Breast epithelium (tissue), 3 donors: Measurements from ENCODE around the gene SNX9.

ENCODE experiments used
- POLR2AphosphoS5 ChIP-seq, 3 donors: sonication (generic); formaldehyde crosslinking; IDR thresholded peaks; one replicate each; pipeline ENCODE4 v1.6.1; 2017; ENCODE audit warnings: antibody characterized with exemption in 3 of 3
- TF ChIP-seq, protein P1 (sequence below), 3 donors: fragments of 450-650 bp; IDR thresholded peaks; one replicate each; pipeline ENCODE4 v1.5.1; 2016 to 2017; ENCODE audit warnings: antibody characterized with exemption in 3 of 3, mild to moderate bottlenecking in 3 of 3, moderate library complexity in 3 of 3

GRCh38 chr6:157877573-157878438 lies 54.8 kb downstream of the SNX9 start:
- TF ChIP-seq, protein P1, sequence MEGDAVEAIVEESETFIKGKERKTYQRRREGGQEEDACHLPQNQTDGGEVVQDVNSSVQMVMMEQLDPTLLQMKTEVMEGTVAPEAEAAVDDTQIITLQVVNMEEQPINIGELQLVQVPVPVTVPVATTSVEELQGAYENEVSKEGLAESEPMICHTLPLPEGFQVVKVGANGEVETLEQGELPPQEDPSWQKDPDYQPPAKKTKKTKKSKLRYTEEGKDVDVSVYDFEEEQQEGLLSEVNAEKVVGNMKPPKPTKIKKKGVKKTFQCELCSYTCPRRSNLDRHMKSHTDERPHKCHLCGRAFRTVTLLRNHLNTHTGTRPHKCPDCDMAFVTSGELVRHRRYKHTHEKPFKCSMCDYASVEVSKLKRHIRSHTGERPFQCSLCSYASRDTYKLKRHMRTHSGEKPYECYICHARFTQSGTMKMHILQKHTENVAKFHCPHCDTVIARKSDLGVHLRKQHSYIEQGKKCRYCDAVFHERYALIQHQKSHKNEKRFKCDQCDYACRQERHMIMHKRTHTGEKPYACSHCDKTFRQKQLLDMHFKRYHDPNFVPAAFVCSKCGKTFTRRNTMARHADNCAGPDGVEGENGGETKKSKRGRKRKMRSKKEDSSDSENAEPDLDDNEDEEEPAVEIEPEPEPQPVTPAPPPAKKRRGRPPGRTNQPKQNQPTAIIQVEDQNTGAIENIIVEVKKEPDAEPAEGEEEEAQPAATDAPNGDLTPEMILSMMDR (IDR thresholded peaks at IDR 0.05): no peak
- TF ChIP-seq POLR2AphosphoS5 (IDR thresholded peaks at IDR 0.05): no peak
